Peyer's patch (tissue), 4 donors: Measurements from ENCODE around the gene HNF4A. TPM values are rescaled to one million over a fixed set of nuclear protein-coding genes. Genes with fewer than 3 reads are reported as not detected.

Source experiments
- DNase-seq, 3 donors: peaks; one replicate each; pipeline ENCODE4 v3.0.0-alpha.2; 2017 to 2019
- H3K27ac ChIP-seq, 4 donors: fragments of 200-600 bp; sonication (generic); one replicate each; pipeline ENCODE4 v1.5.1; 2016 to 2019
- H3K27me3 ChIP-seq, 2 donors: fragments of 200-600 bp; sonication (generic); one replicate each; pipeline ENCODE4 v1.5.1; 2019
- H3K36me3 ChIP-seq, 3 donors: fragments of 200-600 bp; sonication (generic); one replicate each; pipeline ENCODE4 v1.5.1; 2016 to 2019
- H3K4me1 ChIP-seq, 4 donors: fragments of 200-600 bp; sonication (generic); one replicate each; pipeline ENCODE4 v1.5.1; 2016 to 2019
- H3K4me3 ChIP-seq, 4 donors: fragments of 200-600 bp; sonication (generic); 1 replicate in 3 of 4; 2 replicates in 1 of 4; pipeline ENCODE4 v1.5.1; 2016 to 2019; ENCODE audit warnings: mild to moderate bottlenecking in 1 of 4
- H3K9me3 ChIP-seq, 4 donors: fragments of 200-600 bp; sonication (generic); one replicate each; pipeline ENCODE4 v1.5.1; 2016 to 2019; ENCODE audit warnings: mild to moderate bottlenecking in 1 of 4
- POLR2A ChIP-seq, 2 donors: fragments of 450-650 bp; IDR thresholded peaks; one replicate each; pipeline ENCODE4 v1.5.1; 2017; ENCODE audit warnings: antibody characterized with exemption in 2 of 2, mild to moderate bottlenecking in 2 of 2, moderate library complexity in 2 of 2
- total RNA-seq, 4 donors: library from RNA; depleted of rRNA; stranded (reverse); fragments of >200 nt; gene quantifications; one replicate each; pipeline ENCODE4 v1.1.0, GENCODE V29; 2016
- TF ChIP-seq, protein P1 (sequence below), 6 experiments: fragments of 450-650 bp in 4 of 6; fragments of 200-600 bp in 2 of 6; sonication (generic) in 1 of 6; IDR thresholded peaks; one replicate each; pipeline ENCODE4 v1.5.1; 2017 to 2019; ENCODE audit warnings: antibody characterized with exemption in 6 of 6, mild to moderate bottlenecking in 3 of 6, moderate library complexity in 1 of 6

Gene HNF4A
- total RNA-seq, 4 donors from 2014 or later = 76.7 to 346 (median 308) TPM

GRCh38 chr20:44331201-44331600 lies 24.3 kb upstream of the HNF4A start:
- no peak overlapping the region for H3K4me3 ChIP-seq
- H3K27me3 ChIP-seq = no peaks in the 10 kb centered on the region
- no peaks in the 10 kb centered on the region for H3K9me3 ChIP-seq
- TF ChIP-seq, protein P1, sequence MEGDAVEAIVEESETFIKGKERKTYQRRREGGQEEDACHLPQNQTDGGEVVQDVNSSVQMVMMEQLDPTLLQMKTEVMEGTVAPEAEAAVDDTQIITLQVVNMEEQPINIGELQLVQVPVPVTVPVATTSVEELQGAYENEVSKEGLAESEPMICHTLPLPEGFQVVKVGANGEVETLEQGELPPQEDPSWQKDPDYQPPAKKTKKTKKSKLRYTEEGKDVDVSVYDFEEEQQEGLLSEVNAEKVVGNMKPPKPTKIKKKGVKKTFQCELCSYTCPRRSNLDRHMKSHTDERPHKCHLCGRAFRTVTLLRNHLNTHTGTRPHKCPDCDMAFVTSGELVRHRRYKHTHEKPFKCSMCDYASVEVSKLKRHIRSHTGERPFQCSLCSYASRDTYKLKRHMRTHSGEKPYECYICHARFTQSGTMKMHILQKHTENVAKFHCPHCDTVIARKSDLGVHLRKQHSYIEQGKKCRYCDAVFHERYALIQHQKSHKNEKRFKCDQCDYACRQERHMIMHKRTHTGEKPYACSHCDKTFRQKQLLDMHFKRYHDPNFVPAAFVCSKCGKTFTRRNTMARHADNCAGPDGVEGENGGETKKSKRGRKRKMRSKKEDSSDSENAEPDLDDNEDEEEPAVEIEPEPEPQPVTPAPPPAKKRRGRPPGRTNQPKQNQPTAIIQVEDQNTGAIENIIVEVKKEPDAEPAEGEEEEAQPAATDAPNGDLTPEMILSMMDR (IDR thresholded peaks at IDR 0.05) = no peak
- no peak for TF ChIP-seq POLR2A (IDR thresholded peaks at IDR 0.05)
- DNase-seq = no peak
- H3K4me1 ChIP-seq = peaks cover 0 to 6% (median 3%) of the 10 kb centered on the region in 4 donors
- H3K27ac ChIP-seq = no peak overlapping the region
- no peaks in the 10 kb centered on the region for H3K36me3 ChIP-seq

DNA sequence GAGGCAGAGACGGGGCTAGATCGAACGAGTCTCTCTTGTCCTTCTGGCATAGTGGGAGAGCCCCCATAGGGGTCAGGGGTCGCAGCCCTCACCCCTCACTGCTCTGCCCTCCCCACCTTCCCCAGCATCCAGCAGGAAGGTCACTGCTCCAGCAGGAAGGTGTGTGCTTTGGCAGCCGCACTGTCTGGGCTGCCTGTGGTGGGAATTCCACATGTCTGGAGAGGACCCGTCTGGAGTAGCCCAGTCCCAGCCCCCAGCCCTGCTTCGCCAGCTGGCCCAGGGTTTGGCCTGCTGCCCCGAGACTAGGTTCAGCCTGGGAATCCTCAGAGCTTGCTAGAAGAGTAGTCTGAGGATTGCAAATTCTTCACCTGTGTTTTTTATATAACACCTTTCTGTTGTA lies 21.2 kb upstream of the HNF4A start:
- Histone ChIP-seq H3K27ac (no peak overlapping the region), H3K36me3 (no peaks in the 10 kb centered on the region), H3K4me3 (no peak overlapping the region), H3K4me1 (no peaks in the 10 kb centered on the region), H3K9me3 (no peaks in the 10 kb centered on the region), H3K27me3 (no peaks in the 10 kb centered on the region)
- DNase-seq = no peak
- TF ChIP-seq, protein P1 (IDR thresholded peaks at IDR 0.05) = no peak
- no peak for TF ChIP-seq POLR2A (IDR thresholded peaks at IDR 0.05)

DNA sequence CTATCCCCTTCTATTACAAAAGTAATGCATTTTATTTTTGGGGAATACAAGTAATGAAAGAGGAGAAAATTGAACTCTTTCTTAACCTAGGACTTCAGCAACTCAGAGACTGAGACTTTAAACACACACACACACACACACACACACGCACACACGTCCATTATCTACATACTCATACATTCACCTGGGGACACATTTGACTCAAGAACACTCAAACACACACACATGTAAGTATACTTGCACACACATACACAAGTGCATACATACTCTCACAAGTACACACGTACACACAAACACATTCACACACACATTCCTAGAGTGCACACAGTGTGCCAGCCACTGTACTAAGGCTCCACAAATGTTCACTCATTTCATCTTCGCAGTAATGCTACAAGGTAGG lies 20.8 kb upstream of the HNF4A start:
- no peak for DNase-seq
- H3K9me3 ChIP-seq = no peaks in the 10 kb centered on the region
- H3K4me3 ChIP-seq = no peak overlapping the region
- no peaks in the 10 kb centered on the region for H3K36me3 ChIP-seq
- no peak for TF ChIP-seq POLR2A (IDR thresholded peaks at IDR 0.05)
- TF ChIP-seq, protein P1 (IDR thresholded peaks at IDR 0.05) = no peak
- no peaks in the 10 kb centered on the region for H3K27me3 ChIP-seq
- H3K4me1 ChIP-seq = no peaks in the 10 kb centered on the region
- H3K27ac ChIP-seq = no peak overlapping the region

DNA sequence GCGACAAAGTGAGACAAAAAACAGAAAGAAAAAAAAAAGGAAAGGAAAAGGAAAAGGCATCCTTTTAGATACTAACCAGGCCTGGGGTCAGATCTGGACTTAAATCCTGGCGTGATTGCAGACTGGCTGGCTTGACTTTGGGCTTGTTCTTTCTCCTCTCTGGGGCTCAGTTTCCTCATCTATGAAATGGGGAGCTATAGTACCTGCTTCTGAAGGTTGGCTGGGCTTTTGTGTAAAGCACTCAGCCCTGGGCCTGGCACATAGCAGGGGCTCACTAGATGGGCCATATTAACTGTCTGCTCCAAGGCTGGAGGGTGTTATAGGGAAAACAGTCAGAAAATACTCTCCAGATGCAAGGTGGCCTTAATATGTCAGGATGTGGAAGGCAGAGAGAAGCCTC lies 19.8 kb upstream of the HNF4A start:
- Histone ChIP-seq H3K36me3 (no peaks in the 10 kb centered on the region), H3K27ac (no peak overlapping the region), H3K9me3 (no peaks in the 10 kb centered on the region), H3K4me1 (no peaks in the 10 kb centered on the region), H3K4me3 (no peak overlapping the region), H3K27me3 (no peaks in the 10 kb centered on the region)
- TF ChIP-seq, protein P1 (IDR thresholded peaks at IDR 0.05) = no peak
- no peak for TF ChIP-seq POLR2A (IDR thresholded peaks at IDR 0.05)
- no peak for DNase-seq

DNA sequence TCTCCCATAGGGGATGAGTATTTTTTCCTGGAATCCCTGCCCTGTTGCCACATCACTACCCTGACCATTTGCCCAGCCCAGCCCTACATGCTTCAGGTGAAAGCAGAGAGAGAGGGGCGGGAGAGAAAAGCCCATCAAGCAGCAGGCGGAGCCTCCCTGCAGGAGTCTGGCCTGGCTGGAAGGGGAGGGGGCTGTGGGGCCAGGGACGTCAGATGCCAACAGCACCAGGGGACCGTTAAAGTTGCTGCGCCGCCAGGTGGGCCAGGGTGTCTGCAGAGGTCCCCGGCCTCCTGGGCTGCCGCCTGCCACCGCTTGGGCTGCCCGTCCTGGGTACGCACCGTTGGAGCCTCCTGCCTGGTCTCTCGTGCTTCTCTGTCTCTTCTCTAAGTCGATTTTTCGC lies 19.4 kb upstream of the HNF4A start:
- no peaks in the 10 kb centered on the region for H3K36me3 ChIP-seq
- DNase-seq = no peak
- no peak overlapping the region for H3K27ac ChIP-seq
- H3K4me1 ChIP-seq = no peaks in the 10 kb centered on the region
- no peak overlapping the region for H3K4me3 ChIP-seq
- H3K9me3 ChIP-seq = no peaks in the 10 kb centered on the region
- no peaks in the 10 kb centered on the region for H3K27me3 ChIP-seq
- TF ChIP-seq POLR2A (IDR thresholded peaks at IDR 0.05) = no peak
- TF ChIP-seq, protein P1 (IDR thresholded peaks at IDR 0.05) = no peak

- TF ChIP-seq, protein P1 (IDR thresholded peaks at IDR 0.05) = no peak
- no peak for TF ChIP-seq POLR2A (IDR thresholded peaks at IDR 0.05)
- no peaks in the 10 kb centered on the region for H3K27me3 ChIP-seq
- no peak for DNase-seq
Observed at GRCh38 chr20:44336725-44337380, 18.6 kb upstream of the HNF4A start, which contains the start of gene R3HDML. TSS of gene R3HDML (plus strand) at chr20:44337043. CDS start at chr20:44337158, 115 bp downstream.

More at GRCh38 chr20:44336725-44337380, 18.6 kb upstream of the HNF4A start, which contains the start of gene R3HDML:
- no peak within 1 kb of the TSS for H3K4me3 ChIP-seq
- no peak within 1 kb of the TSS for H3K27ac ChIP-seq
- H3K36me3 ChIP-seq = no peaks in the 10 kb centered on the region
- H3K9me3 ChIP-seq = no peaks in the 10 kb centered on the region
- H3K4me1 ChIP-seq = no peaks in the 10 kb centered on the region
